ENCODE results near the gene PCGF2.
A peak's percentile ranks its signal among the peaks of the same experiment; 100 is the strongest.

Gene PCGF2

GRCh38 chr17:38751808-38752307 is 3.7 kb upstream of the PCGF2 start:
- H3K4me1 ChIP-seq (ENCODE audit: control insufficient read depth, insufficient read depth, low read length, poor library complexity, severe bottlenecking): no peaks in the 10 kb centered on the region
- H3K36me3 ChIP-seq (ENCODE audit: control insufficient read depth, insufficient read depth, low read length): peaks cover 32% of the 10 kb centered on the region
- peak overlapping the region; percentile 62 for H3K27ac ChIP-seq (ENCODE audit: low read depth, low read length, severe bottlenecking)
- H3K9me3 ChIP-seq (ENCODE audit: control insufficient read depth, low read length): no peaks in the 10 kb centered on the region
- WGBS, 2 experiments (ENCODE audit: insufficient coverage in 2 of 2): 0 to 1% methylated on average over 31 to 37 of the region's 44 CpGs
- H3K4me3 ChIP-seq (ENCODE audit: extremely low read depth, insufficient read depth, low read length, poor library complexity, severe bottlenecking): peak overlapping the region; percentile 91

- WGBS, 2 experiments (ENCODE audit: insufficient coverage in 2 of 2): 0 to 7% methylated on average over 3 to 5 of the region's 10 CpGs
- Histone ChIP-seq H3K36me3 (ENCODE audit: control insufficient read depth, insufficient read depth, low read length) (peaks cover 26% of the 10 kb centered on the region), H3K4me1 (ENCODE audit: control insufficient read depth, insufficient read depth, low read length, poor library complexity, severe bottlenecking) (no peaks in the 10 kb centered on the region), H3K4me3 (ENCODE audit: extremely low read depth, insufficient read depth, low read length, poor library complexity, severe bottlenecking) (peak overlapping the region; percentile 91), H3K9me3 (ENCODE audit: control insufficient read depth, low read length) (no peaks in the 10 kb centered on the region), H3K27ac (ENCODE audit: low read depth, low read length, severe bottlenecking) (no peak overlapping the region)
Observed at GRCh38 chr17:38751144-38751807, 3.1 kb upstream of the PCGF2 start.

GRCh38 chr17:38750312-38751121 is 2.4 kb upstream of the PCGF2 start:
- WGBS, 2 experiments (ENCODE audit: insufficient coverage in 2 of 2): 4 to 5% methylated on average over 25 to 28 of the region's 28 CpGs
- H3K27ac ChIP-seq (ENCODE audit: low read depth, low read length, severe bottlenecking): no peak overlapping the region
- H3K4me3 ChIP-seq (ENCODE audit: extremely low read depth, insufficient read depth, low read length, poor library complexity, severe bottlenecking): peak overlapping the region; percentile 91

GRCh38 chr17:38750044-38750311 is 1.8 kb upstream of the PCGF2 start:
- Histone ChIP-seq H3K4me1 (ENCODE audit: control insufficient read depth, insufficient read depth, low read length, poor library complexity, severe bottlenecking) (peaks cover 6% of the 10 kb centered on the region), H3K36me3 (ENCODE audit: control insufficient read depth, insufficient read depth, low read length) (peaks cover 21% of the 10 kb centered on the region), H3K9me3 (ENCODE audit: control insufficient read depth, low read length) (no peaks in the 10 kb centered on the region), H3K4me3 (ENCODE audit: extremely low read depth, insufficient read depth, low read length, poor library complexity, severe bottlenecking) (peak overlapping the region; percentile 91), H3K27ac (ENCODE audit: low read depth, low read length, severe bottlenecking) (no peak overlapping the region)
- WGBS, 2 experiments (ENCODE audit: insufficient coverage in 2 of 2): 0 to 3% methylated on average over 8 to 9 of the region's 12 CpGs

More at GRCh38 chr17:38750312-38751121, 2.4 kb upstream of the PCGF2 start:
- no peaks in the 10 kb centered on the region for H3K9me3 ChIP-seq (ENCODE audit: control insufficient read depth, low read length)
- peaks cover 3% of the 10 kb centered on the region for H3K4me1 ChIP-seq (ENCODE audit: control insufficient read depth, insufficient read depth, low read length, poor library complexity, severe bottlenecking)
- H3K36me3 ChIP-seq (ENCODE audit: control insufficient read depth, insufficient read depth, low read length): peaks cover 20% of the 10 kb centered on the region

GRCh38 chr17:38749223-38750043 is 1.3 kb upstream of the PCGF2 start:
- Histone ChIP-seq H3K27ac (ENCODE audit: low read depth, low read length, severe bottlenecking) (peak overlapping the region; percentile 49), H3K9me3 (ENCODE audit: control insufficient read depth, low read length) (no peaks in the 10 kb centered on the region), H3K4me1 (ENCODE audit: control insufficient read depth, insufficient read depth, low read length, poor library complexity, severe bottlenecking) (peaks cover 6% of the 10 kb centered on the region), H3K36me3 (ENCODE audit: control insufficient read depth, insufficient read depth, low read length) (peaks cover 17% of the 10 kb centered on the region), H3K4me3 (ENCODE audit: extremely low read depth, insufficient read depth, low read length, poor library complexity, severe bottlenecking) (peak overlapping the region; percentile 91)
- 0% methylated on average over 72 to 77 of the region's 79 CpGs for WGBS, 2 experiments (ENCODE audit: insufficient coverage in 2 of 2)

- peak overlapping the region; percentile 91 for H3K4me3 ChIP-seq (ENCODE audit: extremely low read depth, insufficient read depth, low read length, poor library complexity, severe bottlenecking)
- no peaks in the 10 kb centered on the region for H3K9me3 ChIP-seq (ENCODE audit: control insufficient read depth, low read length)
- 0 to 1% methylated on average over 24 to 26 of the region's 32 CpGs for WGBS, 2 experiments (ENCODE audit: insufficient coverage in 2 of 2)
- H3K27ac ChIP-seq (ENCODE audit: low read depth, low read length, severe bottlenecking): peak overlapping the region; percentile 49
- H3K4me1 ChIP-seq (ENCODE audit: control insufficient read depth, insufficient read depth, low read length, poor library complexity, severe bottlenecking): peaks cover 6% of the 10 kb centered on the region
- peaks cover 11% of the 10 kb centered on the region for H3K36me3 ChIP-seq (ENCODE audit: control insufficient read depth, insufficient read depth, low read length)
Observed at GRCh38 chr17:38748892-38749222, 721 bp upstream of the PCGF2 start.

- H3K4me1 ChIP-seq (ENCODE audit: control insufficient read depth, insufficient read depth, low read length, poor library complexity, severe bottlenecking): peaks cover 6% of the 10 kb centered on the region
- whole genome bisulfite sequencing, 2 experiments (ENCODE audit: insufficient coverage in 2 of 2): 0% methylated on average over 24 to 40 of the region's 64 CpGs
- H3K9me3 ChIP-seq (ENCODE audit: control insufficient read depth, low read length): no peaks in the 10 kb centered on the region
- H3K36me3 ChIP-seq (ENCODE audit: control insufficient read depth, insufficient read depth, low read length): peaks cover 13% of the 10 kb centered on the region
- peak overlapping the region; percentile 75 for H3K27ac ChIP-seq (ENCODE audit: low read depth, low read length, severe bottlenecking)
- H3K4me3 ChIP-seq (ENCODE audit: extremely low read depth, insufficient read depth, low read length, poor library complexity, severe bottlenecking): peak overlapping the region; percentile 93
Observed at GRCh38 chr17:38747463-38748148, 530 bp downstream of the PCGF2 start.

GRCh38 chr17:38746849-38747462 is 1.2 kb downstream of the PCGF2 start:
- peaks cover 15% of the 10 kb centered on the region for H3K36me3 ChIP-seq (ENCODE audit: control insufficient read depth, insufficient read depth, low read length)
- no peak overlapping the region for H3K27ac ChIP-seq (ENCODE audit: low read depth, low read length, severe bottlenecking)
- WGBS, 2 experiments (ENCODE audit: insufficient coverage in 2 of 2): 2 to 4% methylated on average over 5 to 13 of the region's 21 CpGs
- no peaks in the 10 kb centered on the region for H3K9me3 ChIP-seq (ENCODE audit: control insufficient read depth, low read length)
- peak overlapping the region; percentile 93 for H3K4me3 ChIP-seq (ENCODE audit: extremely low read depth, insufficient read depth, low read length, poor library complexity, severe bottlenecking)
- H3K4me1 ChIP-seq (ENCODE audit: control insufficient read depth, insufficient read depth, low read length, poor library complexity, severe bottlenecking): peaks cover 6% of the 10 kb centered on the region

- H3K36me3 ChIP-seq (ENCODE audit: control insufficient read depth, insufficient read depth, low read length): peaks cover 17% of the 10 kb centered on the region
- 37 to 67% methylated on average over 4 to 6 of the region's 8 CpGs for WGBS, 2 experiments (ENCODE audit: insufficient coverage in 2 of 2)
- H3K4me3 ChIP-seq (ENCODE audit: extremely low read depth, insufficient read depth, low read length, poor library complexity, severe bottlenecking): peak overlapping the region; percentile 93
- H3K9me3 ChIP-seq (ENCODE audit: control insufficient read depth, low read length): no peaks in the 10 kb centered on the region
- peaks cover 9% of the 10 kb centered on the region for H3K4me1 ChIP-seq (ENCODE audit: control insufficient read depth, insufficient read depth, low read length, poor library complexity, severe bottlenecking)
- no peak overlapping the region for H3K27ac ChIP-seq (ENCODE audit: low read depth, low read length, severe bottlenecking)
Observed at GRCh38 chr17:38746004-38746848, 1.9 kb downstream of the PCGF2 start.

All from mesodermal cell (in vitro differentiated cells).